Skeletal muscle tissue (tissue), 4 donors: Measurements from ENCODE around the gene CD81. TPM values are rescaled to one million over a fixed set of nuclear protein-coding genes. Genes with fewer than 3 reads are reported as not detected.

Experiments
- H3K27ac ChIP-seq: one replicate; pipeline ENCODE4 v1.7.0; 2013; ENCODE audit warnings: mild to moderate bottlenecking, low read depth, low read length, inconsistent platforms
- H3K27me3 ChIP-seq, 3 donors: one replicate each; pipeline ENCODE4 v1.7.0; 2013; ENCODE audit warnings: low read length in 3 of 3; ENCODE audit not compliant: control insufficient read depth in 3 of 3, insufficient read depth in 3 of 3
- H3K36me3 ChIP-seq, 3 donors: one replicate each; pipeline ENCODE4 v1.7.0; 2013; ENCODE audit warnings: low read length in 3 of 3; ENCODE audit not compliant: control insufficient read depth in 3 of 3, insufficient read depth in 3 of 3
- H3K4me1 ChIP-seq, 3 donors: one replicate each; pipeline ENCODE4 v1.7.0; 2013; ENCODE audit warnings: low read length in 3 of 3, mild to moderate bottlenecking in 3 of 3; ENCODE audit not compliant: control insufficient read depth in 3 of 3, insufficient read depth in 3 of 3
- H3K4me3 ChIP-seq, 3 donors: one replicate each; pipeline ENCODE4 v1.7.0; 2013; ENCODE audit warnings: low read length in 3 of 3
- H3K9ac ChIP-seq, 3 donors: one replicate each; pipeline ENCODE4 v1.7.0; 2013; ENCODE audit warnings: low read length in 3 of 3, mild to moderate bottlenecking in 3 of 3, moderate library complexity in 2 of 3, low read depth in 1 of 3
- H3K9me3 ChIP-seq, 3 donors: one replicate each; pipeline ENCODE4 v1.7.0; 2013; ENCODE audit warnings: low read length in 3 of 3; ENCODE audit not compliant: control insufficient read depth in 3 of 3
- total RNA-seq: library from RNA; depleted of rRNA; stranded (reverse); fragments of >200 nt; gene quantifications from one replicate; pipeline ENCODE4 v1.2.3, GENCODE V29; 2014
- donor health status: Osteomylitis.

The CD81 gene
- total RNA-seq, 1 donor from 2014 or later = 221 TPM

GRCh38 chr11:2394818-2395105 lies 17.7 kb downstream of the CD81 start:
- H3K27ac ChIP-seq = no peak overlapping the region
- no peak overlapping the region for H3K9ac ChIP-seq
- peaks cover 25 to 33% (median 26%) of the 10 kb centered on the region in 3 donors for H3K4me1 ChIP-seq
- no peaks in the 10 kb centered on the region for H3K27me3 ChIP-seq
- no peaks in the 10 kb centered on the region for H3K9me3 ChIP-seq
- H3K36me3 ChIP-seq = peaks cover 25 to 35% (median 25%) of the 10 kb centered on the region in 3 donors
- no peak overlapping the region for H3K4me3 ChIP-seq

- Histone ChIP-seq H3K36me3 (peaks cover 25 to 33% (median 25%) of the 10 kb centered on the region in 3 donors), H3K4me1 (peaks cover 21 to 31% (median 22%) of the 10 kb centered on the region in 3 donors), H3K27ac (no peak overlapping the region), H3K9ac (no peak overlapping the region), H3K4me3 (no peak overlapping the region), H3K27me3 (no peaks in the 10 kb centered on the region), H3K9me3 (no peaks in the 10 kb centered on the region)
Observed at GRCh38 chr11:2395211-2395730, 18.2 kb downstream of the CD81 start.

GRCh38 chr11:2395856-2396255 lies 18.7 kb downstream of the CD81 start:
- peaks cover 25 to 33% (median 25%) of the 10 kb centered on the region in 3 donors for H3K36me3 ChIP-seq
- no peak overlapping the region for H3K27ac ChIP-seq
- peaks cover 16 to 25% (median 17%) of the 10 kb centered on the region in 3 donors for H3K4me1 ChIP-seq
- no peaks in the 10 kb centered on the region for H3K9me3 ChIP-seq
- H3K9ac ChIP-seq = no peak overlapping the region
- H3K27me3 ChIP-seq = no peaks in the 10 kb centered on the region
- H3K4me3 ChIP-seq = no peak overlapping the region

GRCh38 chr11:2396471-2396870 lies 19.4 kb downstream of the CD81 start:
- Histone ChIP-seq H3K9me3 (no peaks in the 10 kb centered on the region), H3K9ac (no peak overlapping the region), H3K4me1 (peaks cover 17 to 23% (median 20%) of the 10 kb centered on the region in 3 donors), H3K27ac (no peak overlapping the region), H3K4me3 (no peak overlapping the region), H3K36me3 (peaks cover 25 to 29% (median 25%) of the 10 kb centered on the region in 3 donors), H3K27me3 (no peaks in the 10 kb centered on the region)

- Histone ChIP-seq H3K27me3 (no peaks in the 10 kb centered on the region), H3K9ac (peak overlapping the region in 1 of 3 donors; percentile 8), H3K4me1 (peaks cover 22 to 28% (median 25%) of the 10 kb centered on the region in 3 donors), H3K27ac (no peak overlapping the region), H3K9me3 (no peaks in the 10 kb centered on the region), H3K4me3 (no peak overlapping the region), H3K36me3 (peaks cover 24 to 25% (median 25%) of the 10 kb centered on the region in 3 donors)
Observed at GRCh38 chr11:2397005-2397404, 19.9 kb downstream of the CD81 start.

- Histone ChIP-seq H3K4me3 (peak overlapping the region; percentile 83 to 96 (median 92)), H3K9me3 (no peaks in the 10 kb centered on the region), H3K27ac (peak overlapping the region; percentile 99), H3K27me3 (no peaks in the 10 kb centered on the region), H3K36me3 (peaks cover 35 to 40% (median 35%) of the 10 kb centered on the region in 3 donors), H3K9ac (peak overlapping the region; percentile 97 to 100 (median 100)), H3K4me1 (peaks cover 27 to 35% (median 30%) of the 10 kb centered on the region in 3 donors)
Observed at GRCh38 chr11:2398664-2399355, 21.7 kb downstream of the CD81 start.

- H3K9ac ChIP-seq = peak overlapping the region; percentile 97 to 100 (median 100)
- H3K36me3 ChIP-seq = peaks cover 34 to 40% (median 35%) of the 10 kb centered on the region in 3 donors
- H3K4me3 ChIP-seq = peak overlapping the region; percentile 83 to 96 (median 92)
- H3K27me3 ChIP-seq = no peaks in the 10 kb centered on the region
- H3K4me1 ChIP-seq = peaks cover 27 to 35% (median 30%) of the 10 kb centered on the region in 3 donors
- H3K27ac ChIP-seq = peak overlapping the region; percentile 99
- H3K9me3 ChIP-seq = no peaks in the 10 kb centered on the region
Observed at GRCh38 chr11:2399488-2400068, 22.5 kb downstream of the CD81 start.

GRCh38 chr11:2400069-2400761 lies 23.1 kb downstream of the CD81 start, which contains the start of gene TSSC4:
TSSC4 (plus strand) TSS chr11:2400750; CDS start chr11:2402634, 1,884 bp downstream.
- peak within 1 kb of the TSS; percentile 96 to 99 (median 99) for H3K4me3 ChIP-seq
- H3K27ac ChIP-seq = peak within 1 kb of the TSS; percentile 99
- no peaks in the 10 kb centered on the region for H3K27me3 ChIP-seq
- peaks cover 27 to 35% (median 30%) of the 10 kb centered on the region in 3 donors for H3K4me1 ChIP-seq
- H3K9ac ChIP-seq = peak within 1 kb of the TSS; percentile 97 to 100 (median 100)
- H3K9me3 ChIP-seq = no peaks in the 10 kb centered on the region
- H3K36me3 ChIP-seq = peaks cover 34 to 40% (median 35%) of the 10 kb centered on the region in 3 donors

- H3K4me3 ChIP-seq = peak overlapping the region; percentile 95 to 99 (median 99)
- H3K27ac ChIP-seq = peak overlapping the region; percentile 99
- peaks cover 30 to 34% (median 31%) of the 10 kb centered on the region in 3 donors for H3K36me3 ChIP-seq
- no peaks in the 10 kb centered on the region for H3K9me3 ChIP-seq
- no peaks in the 10 kb centered on the region for H3K27me3 ChIP-seq
- peak overlapping the region; percentile 96 for H3K9ac ChIP-seq
- H3K4me1 ChIP-seq = peaks cover 27 to 35% (median 30%) of the 10 kb centered on the region in 3 donors
Observed at GRCh38 chr11:2400762-2401435, 23.8 kb downstream of the CD81 start.
